Cerebellar nuclear complex (tissue), 1 donor: ENCODE results near the gene TAPBPL.

Source experiments
- DNase-seq, 2 experiments: peaks; one replicate each; lab custom pipeline; 2025; lab: John Stamatoyannopoulos, UW

The TAPBPL gene

GRCh38 chr12:6435961-6436715, 15.7 kb upstream of the TAPBPL start:
- no peak for DNase-seq

GRCh38 chr12:6437586-6437985, 14.3 kb upstream of the TAPBPL start:
- DNase-seq = no peak

DNA sequence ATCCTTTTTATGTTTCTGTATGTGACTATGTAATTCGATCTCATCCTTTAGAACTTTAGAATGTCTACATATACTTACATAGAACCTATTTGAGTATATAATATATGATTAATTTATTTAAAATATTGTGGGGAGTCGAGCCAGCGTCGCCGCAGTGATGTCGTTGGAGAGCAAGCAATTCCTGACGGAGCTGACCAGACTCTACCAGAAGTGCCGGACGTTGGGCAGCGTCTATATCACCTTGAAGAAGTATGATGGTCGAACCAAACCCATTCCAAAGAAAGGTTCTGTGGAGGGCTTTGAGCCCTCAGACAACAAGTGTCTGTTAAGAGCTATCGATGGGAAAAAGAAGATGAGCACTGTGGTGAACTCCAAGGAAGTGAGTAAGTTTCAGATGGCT, 13.5 kb upstream of the TAPBPL start:
- no peak for DNase-seq

GRCh38 chr12:6440391-6440790, 11.5 kb upstream of the TAPBPL start:
- no peak for DNase-seq

- no peak for DNase-seq
These were observed 9.0 kb upstream of the TAPBPL start for GRCh38 chr12:6442836-6443235.

- no peak for DNase-seq
These were observed 8.4 kb upstream of the TAPBPL start for GRCh38 chr12:6443361-6443983.

DNA sequence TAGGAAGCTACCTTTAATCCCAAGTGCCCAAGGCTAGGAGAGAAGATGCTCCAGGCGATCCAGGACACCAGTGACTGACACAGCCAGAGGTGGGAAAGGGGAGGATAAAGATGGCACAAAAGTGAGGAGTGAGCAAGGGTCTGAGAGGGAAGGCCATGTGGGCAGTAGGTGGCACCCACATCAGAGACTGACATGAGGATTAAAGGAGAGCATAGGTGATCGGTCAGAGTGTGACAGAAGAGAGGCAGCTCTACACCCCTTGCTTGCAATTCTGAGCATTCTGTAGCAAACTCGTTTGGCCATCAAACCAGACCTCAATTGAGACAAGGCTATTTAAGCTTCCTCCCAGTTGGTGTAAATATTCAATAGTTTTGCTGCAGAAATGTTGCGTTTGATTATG, 7.8 kb upstream of the TAPBPL start:
- no peak for DNase-seq

- DNase-seq = no peak
These were observed 6.8 kb upstream of the TAPBPL start, which contains the start of gene CD27 for GRCh38 chr12:6444704-6445688. TSS of gene CD27 (plus strand) at chr12:6444955. CDS start at chr12:6445096, 141 bp downstream.

- DNase-seq = no peak
These were observed 1.6 kb upstream of the TAPBPL start for GRCh38 chr12:6450091-6450868.

DNA sequence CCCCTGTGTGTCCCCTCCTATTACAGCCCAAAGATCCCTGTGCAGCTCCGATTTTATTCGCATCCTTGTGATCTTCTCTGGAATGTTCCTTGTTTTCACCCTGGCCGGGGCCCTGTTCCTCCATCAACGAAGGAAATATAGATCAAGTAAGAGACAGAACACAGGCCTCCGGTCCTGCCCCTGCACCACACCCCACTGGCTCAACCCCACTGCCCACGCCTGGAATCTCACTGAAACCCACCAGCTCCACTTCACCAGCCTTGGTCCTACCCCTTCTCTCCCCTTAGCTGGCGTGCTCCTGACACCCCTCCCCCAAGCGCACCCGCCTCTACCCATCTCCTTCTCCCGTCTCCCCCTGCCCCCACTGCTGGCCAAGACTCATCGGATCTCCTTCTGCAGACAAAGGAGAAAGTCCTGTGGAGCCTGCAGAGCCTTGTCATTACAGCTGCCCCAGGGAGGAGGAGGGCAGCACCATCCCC, 934 bp upstream of the TAPBPL start:
- DNase-seq = no peak

- no peak for DNase-seq
These were observed 552 bp downstream of the TAPBPL start for GRCh38 chr12:6452245-6452943.

DNA sequence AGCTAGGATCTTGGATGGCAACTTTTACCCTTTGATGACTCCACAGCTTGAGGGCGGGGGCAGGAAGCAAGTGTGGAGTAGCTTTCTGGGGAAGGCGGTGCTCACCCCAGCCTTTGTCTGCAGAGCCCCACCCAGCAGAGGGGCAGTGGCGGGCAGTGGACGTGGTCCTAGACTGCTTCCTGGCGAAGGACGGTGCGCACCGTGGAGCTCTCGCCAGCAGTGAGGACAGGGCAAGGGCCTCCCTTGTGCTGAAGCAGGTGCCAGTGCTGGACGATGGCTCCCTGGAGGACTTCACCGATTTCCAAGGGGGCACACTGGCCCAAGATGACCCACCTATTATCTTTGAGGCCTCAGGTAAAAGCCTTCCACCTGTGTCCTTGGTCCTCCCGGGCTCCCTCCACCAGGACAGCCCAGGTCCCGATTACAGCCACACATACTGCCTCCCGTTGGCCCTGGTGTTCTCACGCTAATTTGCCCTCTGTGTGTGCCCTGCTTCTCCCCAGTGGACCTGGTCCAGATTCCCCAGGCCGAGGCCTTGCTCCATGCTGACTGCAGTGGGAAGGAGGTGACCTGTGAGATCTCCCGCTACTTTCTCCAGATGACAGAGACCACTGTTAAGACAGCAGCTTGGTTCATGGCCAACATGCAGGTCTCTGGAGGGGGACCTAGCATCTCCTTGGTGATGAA, 1.2 kb downstream of the TAPBPL start:
- DNase-seq = no peak

GRCh38 chr12:6457220-6457945, 5.5 kb downstream of the TAPBPL start:
- no peak for DNase-seq

DNA sequence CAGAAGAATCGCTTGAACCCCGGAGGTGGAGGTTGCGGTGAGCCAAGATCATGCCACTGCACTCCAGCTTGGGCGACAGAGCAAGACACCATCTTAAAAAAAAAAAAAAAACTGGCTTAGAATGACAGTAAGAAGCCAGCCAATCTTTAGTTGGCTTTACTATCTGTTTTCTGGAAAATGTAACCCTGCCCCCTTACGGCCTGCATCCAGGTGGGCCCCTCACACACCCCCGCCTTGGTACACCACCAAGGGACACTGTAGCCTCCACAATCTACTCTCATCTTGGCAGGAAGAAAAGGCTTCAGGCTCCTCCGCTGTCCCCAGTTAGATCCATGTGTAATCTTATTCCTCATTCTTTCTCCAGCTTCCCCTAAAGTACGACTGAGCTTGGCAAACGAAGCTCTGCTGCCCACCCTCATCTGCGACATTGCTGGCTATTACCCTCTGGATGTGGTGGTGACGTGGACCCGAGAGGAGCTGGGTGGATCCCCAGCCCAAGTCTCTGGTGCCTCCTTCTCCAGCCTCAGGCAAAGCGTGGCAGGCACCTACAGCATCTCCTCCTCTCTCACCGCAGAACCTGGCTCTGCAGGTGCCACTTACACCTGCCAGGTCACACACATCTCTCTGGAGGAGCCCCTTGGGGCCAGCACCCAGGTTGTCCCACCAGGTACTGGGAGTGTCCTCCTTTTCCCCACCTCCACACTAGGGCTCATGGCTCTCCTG, 6.6 kb downstream of the TAPBPL start:
- no peak for DNase-seq

GRCh38 chr12:6459004-6459337, 7.1 kb downstream of the TAPBPL start:
- DNase-seq = no peak

DNA sequence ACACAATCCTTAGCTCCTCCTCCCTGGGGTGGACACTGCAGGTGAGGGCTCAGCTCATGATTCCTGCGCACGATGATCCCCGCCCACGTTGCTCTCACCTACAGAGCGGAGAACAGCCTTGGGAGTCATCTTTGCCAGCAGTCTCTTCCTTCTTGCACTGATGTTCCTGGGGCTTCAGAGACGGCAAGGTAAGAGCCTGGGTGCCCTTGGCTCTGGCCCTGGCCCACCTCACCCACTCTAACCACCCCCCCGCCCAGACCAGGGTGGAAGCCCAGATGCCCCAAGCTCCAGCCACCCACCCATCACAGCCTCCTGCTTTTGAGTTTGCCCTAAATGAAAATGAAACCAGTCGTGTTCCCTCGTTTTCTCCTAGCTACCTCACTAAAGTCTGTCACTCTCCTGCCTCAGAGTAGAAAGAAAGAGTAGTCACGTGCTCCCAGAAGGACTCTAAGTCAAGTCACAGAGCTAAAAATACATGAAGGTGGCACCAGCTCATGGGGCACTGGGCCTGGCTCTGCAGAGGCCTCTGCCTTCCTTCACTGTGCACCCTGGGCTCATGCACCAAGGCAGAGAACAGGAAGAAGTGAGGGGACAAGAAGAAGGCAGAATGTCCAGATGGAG, 9.0 kb downstream of the TAPBPL start:
- DNase-seq = no peak

DNA sequence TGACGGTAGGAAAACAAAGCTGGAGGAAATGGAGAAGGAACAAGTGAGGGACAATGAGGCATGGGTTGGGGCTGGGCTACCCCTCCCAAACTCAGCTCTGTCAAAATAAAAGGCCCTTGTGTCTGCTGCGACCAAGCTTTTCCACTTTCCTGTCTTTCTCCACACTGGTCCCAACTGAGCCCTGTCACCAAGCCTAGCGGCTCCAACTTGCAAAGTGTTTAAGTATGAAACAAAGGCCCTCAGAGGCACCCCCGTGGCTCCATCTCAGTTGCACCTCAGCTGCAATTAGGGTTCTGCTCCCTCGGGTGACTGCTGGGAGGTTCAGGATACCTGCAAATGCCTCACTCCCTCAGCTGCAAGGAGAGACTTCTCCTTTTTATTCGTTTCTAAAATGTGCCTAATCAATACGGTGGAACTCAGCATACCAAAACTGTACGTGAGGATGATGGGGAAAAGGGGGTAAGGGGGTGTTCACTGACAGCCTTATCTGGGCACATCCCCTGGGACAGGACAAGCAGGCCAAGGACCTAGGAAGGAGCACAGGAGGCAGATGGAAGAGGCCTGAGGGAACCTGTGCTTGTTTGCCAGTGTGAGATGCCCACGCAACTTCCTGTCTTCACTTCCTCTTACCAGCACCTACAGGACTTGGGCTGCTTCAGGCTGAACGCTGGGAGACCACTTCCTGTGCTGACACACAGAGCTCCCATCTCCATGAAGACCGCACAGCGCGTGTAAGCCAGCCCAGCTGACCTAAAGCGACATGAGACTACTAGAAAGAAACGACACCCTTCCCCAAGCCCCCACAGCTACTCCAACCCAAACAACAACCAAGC, 9.8 kb downstream of the TAPBPL start:
- no peak for DNase-seq
